K562 (cell line): ENCODE results near the gene INHA. TPM values are rescaled to one million over a fixed set of nuclear protein-coding genes. Genes with fewer than 3 reads are reported as not detected.

ENCODE experiments used
- ATAC-seq: fragments of 200-7000 bp; cut with Tn5 transposase; 3 replicates; pipeline ENCODE4 v1.9.1; 2020; ENCODE audit warnings: moderate library complexity
- BruUV-seq: library from RNA; stranded (reverse); fragments of 400-500 nt; replicated peaks from 2 replicates; lab custom pipeline; 2021; lab: Mats Ljungman, UMichigan
- CTCF ChIA-PET: fragments of 300-600 bp; formaldehyde crosslinking; extraction: SDS; loops from one replicate; lab custom pipeline; 2021; ENCODE audit warnings: low intra/inter-chr PET ratio; lab: Yijun Ruan, JAX
- POLR2A ChIA-PET: fragments of 300-600, 350-650 bp; sonication (Branson Sonifier 250); formaldehyde crosslinking; extraction: SDS; loops from one replicate; lab custom pipeline; 2021; ENCODE audit warnings: antibody characterized with exemption, inconsistent platforms; lab: Yijun Ruan, JAX
- DNase-seq, 4 experiments: peaks; one replicate each; pipeline versions ENCODE4 v3.0.0 to v3.0.0-alpha.2; 2011 to 2018; ENCODE audit warnings: low spot score in 3 of 4, mixed read lengths in 3 of 4; ENCODE audit errors: extremely low read depth in 1 of 4
- FAIRE-seq: peaks from 2 replicates; lab custom pipeline; 2011; peaks lifted over from hg19 to GRCh38; lab: Jason Lieb, UNC
- H2AFZ ChIP-seq: 2 replicates; pipeline ENCODE4 v1.6.0; 2011; ENCODE audit warnings: low read depth, low read length, control low read depth, inconsistent platforms
- H3K27ac ChIP-seq: fragments of 200-600 bp; 3 replicates; pipeline ENCODE4 v1.8.0; 2011; ENCODE audit warnings: low read depth, mild to moderate bottlenecking, control low read depth, inconsistent platforms, low read length, moderate library complexity, mixed read lengths; ENCODE audit errors: extremely low read depth
- H3K27me3 ChIP-seq, 2 experiments: fragments of 300-600 bp in 1 of 2; 2 replicates in 1 of 2; 3 replicates in 1 of 2; pipeline versions ENCODE4 v1.6.0 to v1.8.0; 2011; ENCODE audit warnings: inconsistent platforms in 2 of 2, low read length in 2 of 2, mild to moderate bottlenecking in 1 of 2, mixed read lengths in 1 of 2, moderate library complexity in 1 of 2; ENCODE audit not compliant: control insufficient read depth in 2 of 2, insufficient read depth in 2 of 2
- H3K36me3 ChIP-seq: fragments of 300-600 bp; 3 replicates; pipeline ENCODE4 v1.8.0; 2011; ENCODE audit warnings: mild to moderate bottlenecking, low read length, inconsistent platforms; ENCODE audit not compliant: control insufficient read depth, insufficient read depth
- H3K4me1 ChIP-seq, 2 experiments: fragments of 200-600 bp in 1 of 2; replicated peaks in 1 of 2; 2 replicates in 1 of 2; 3 replicates in 1 of 2; pipeline versions ENCODE4 v1.5.1 to v1.8.0; 2011; ENCODE audit warnings: inconsistent platforms in 2 of 2, low read length in 2 of 2, mild to moderate bottlenecking in 1 of 2, mixed read lengths in 1 of 2, moderate library complexity in 1 of 2; ENCODE audit not compliant: control insufficient read depth in 2 of 2, insufficient read depth in 2 of 2
- H3K4me2 ChIP-seq: 2 replicates; pipeline ENCODE4 v1.6.1; 2011; ENCODE audit warnings: low read length, control low read depth, inconsistent platforms, mixed read lengths; ENCODE audit not compliant: insufficient read depth
- H3K4me3 ChIP-seq: fragments of 200-600 bp; sonication (generic), shearing (Covaris generic); 2 replicates; pipeline ENCODE4 v1.5.1; 2016; ENCODE audit warnings: control low read depth, inconsistent platforms
- H3K79me2 ChIP-seq: fragments of 200-600 bp; 3 replicates; pipeline ENCODE4 v1.8.0; 2011; ENCODE audit warnings: low read length, inconsistent platforms; ENCODE audit not compliant: control insufficient read depth, insufficient read depth
- H3K9ac ChIP-seq, 2 experiments: 2 replicates each; pipeline versions ENCODE4 v1.6.0 to v1.6.1; 2011; ENCODE audit warnings: low read depth in 2 of 2, low read length in 2 of 2, control low read depth in 1 of 2, inconsistent platforms in 1 of 2, mild to moderate bottlenecking in 1 of 2, mixed read lengths in 1 of 2; ENCODE audit not compliant: insufficient read depth in 1 of 2
- H3K9me1 ChIP-seq: one replicate; pipeline ENCODE4 v1.6.0; 2011; ENCODE audit warnings: inconsistent platforms, mild to moderate bottlenecking, low read length, moderate library complexity; ENCODE audit not compliant: control insufficient read depth, insufficient read depth
- H3K9me3 ChIP-seq: replicated peaks from 2 replicates; pipeline ENCODE4 v1.5.1; 2011; ENCODE audit warnings: low read depth, low read length, inconsistent platforms; ENCODE audit not compliant: control insufficient read depth, insufficient read depth
- H4K20me1 ChIP-seq: replicated peaks from 2 replicates; pipeline ENCODE4 v1.6.1; 2011; ENCODE audit warnings: low read length, inconsistent platforms, mixed read lengths; ENCODE audit not compliant: control insufficient read depth, insufficient read depth
- BHLHE40 ChIP-seq: IDR thresholded peaks from 2 replicates; pipeline ENCODE4 v1.6.1; 2011; ENCODE audit warnings: low read length, improper control_type of control experiment
- ELF2 ChIP-seq: fragments of 250-450 bp; sonication (Bioruptor Pico); IDR thresholded peaks from 2 replicates; pipeline ENCODE4 v1.5.0; 2021; ENCODE audit warnings: mild to moderate bottlenecking
- FOXK2 ChIP-seq, 2 experiments: fragments of 450-650 bp; IDR thresholded peaks in 1 of 2; conservative IDR thresholded peaks in 1 of 2; 2 replicates each; pipeline ENCODE4 v1.6.1; 2016; ENCODE audit warnings: low read depth in 2 of 2, mild to moderate bottlenecking in 1 of 2
- PHF8 ChIP-seq: fragments of 200-600 bp; sonication (generic); IDR thresholded peaks from 2 replicates; pipeline ENCODE4 v1.6.1; 2012; ENCODE audit warnings: mixed run types, mild to moderate bottlenecking, inconsistent platforms, low read length, moderate library complexity, borderline replicate concordance
- POU5F1 ChIP-seq: fragments of 150-350 bp; IDR thresholded peaks from 2 replicates; pipeline ENCODE4 v1.6.1; 2014; ENCODE audit warnings: borderline replicate concordance, low read length, low read depth, mild to moderate bottlenecking; ENCODE audit not compliant: partially characterized antibody
- REST ChIP-seq, 2 experiments: fragments of 450-650 bp; formaldehyde crosslinking in 1 of 2; IDR thresholded peaks; 2 replicates each; pipeline versions ENCODE4 v1.4.0 to v1.6.1; 2014 to 2020; ENCODE audit warnings: mild to moderate bottlenecking in 2 of 2, borderline replicate concordance in 1 of 2, low read depth in 1 of 2
- TAL1 ChIP-seq: fragments of 450-650 bp; IDR thresholded peaks from 2 replicates; pipeline ENCODE4 v1.6.1; 2016; ENCODE audit warnings: mild to moderate bottlenecking
- TBP ChIP-seq: optimal IDR thresholded peaks from 2 replicates; pipeline ENCODE3; 2011; ENCODE audit warnings: low read depth, low read length, improper control_type of control experiment
- ZNF584 ChIP-seq: fragments of 200-800 bp; sonication (Bioruptor generic); IDR thresholded peaks from 2 replicates; pipeline ENCODE4 v1.6.1; 2016; ENCODE audit warnings: low read depth, mild to moderate bottlenecking, missing genetic modification characterization, missing compliant biosample characterization
- WGBS: fragments of 100-300 bp; shearing (Covaris generic); methylation state at CpG from one replicate; pipeline ENCODE4 v1.1.6; 2016; ENCODE audit warnings: low coverage, mixed read lengths; ENCODE audit not compliant: insufficient coverage; ENCODE audit errors: missing lambda C conversion rate; 5-methylcytosine and 5-hydroxymethylcytosine counted together
- in situ Hi-C: fragments of 300-500 bp; cut with MboI; formaldehyde crosslinking; loops from 4 replicates; pipeline ENCODE4 v1.15.0; 2018; ENCODE audit warnings: inconsistent platforms, mixed read lengths
- intact Hi-C: fragments of 100-400 bp; cut with micrococcal nuclease; formaldehyde crosslinking; loops from 2 replicates; pipeline ENCODE4 v1.14.2; 2022
- polyA plus RNA-seq, 8 experiments: library from polyadenylated mRNA; depleted of rRNA in 4 of 8; stranded (reverse) in 5 of 8; unstranded in 3 of 8; fragments of >200 nt; fragmentation: Nextera tagmentation in 2 of 8; fragmentation: Illumina TruSeq in 1 of 8; extraction: Ambion mirVana in 2 of 8; extraction: Trizol in 1 of 8; gene quantifications; 2 replicates each; pipeline versions ENCODE4 v1.2.1 to v1.2.3, GENCODE V29; 2011 to 2014; ENCODE audit warnings: inconsistent platforms in 1 of 8, missing spikeins in 1 of 8
- total RNA-seq, 7 experiments: library from RNA; depleted of rRNA in 6 of 7; stranded (reverse); fragments of >200 nt in 6 of 7; fragmentation: Illumina TruSeq in 2 of 7; extraction: Trizol in 2 of 7; gene quantifications; 2 replicates each; pipeline versions ENCODE4 v1.2.1 to v1.2.3, GENCODE V29; 2011 to 2021; ENCODE audit warnings: low replicate concordance in 1 of 7
- TF ChIP-seq, protein P1 (sequence below): fragments of 250-450 bp; sonication (Bioruptor Pico); IDR thresholded peaks from 2 replicates; pipeline ENCODE4 v1.5.0; 2020; ENCODE audit warnings: mild to moderate bottlenecking, borderline replicate concordance

Gene INHA
- total and polyA plus RNA-seq, 9 of the 15 experiments (the other 6 are each of a cell fraction or from before 2014, with no cell fraction given) = 0.07 to 1.9 (median 0.40) TPM

- H3K9ac ChIP-seq = peak overlapping the region in 1 of 2 experiments; percentile 74; a peak in 2 of 4 replicates
- no peaks in the 10 kb centered on the region for H3K27me3 ChIP-seq
- CTCF ChIA-PET = interaction anchor here (0.8 kb wide), 1 partner anchor 57 kb away, joined by 3 read pairs; no protein-coding TSS in a partner anchor
- no peaks in the 10 kb centered on the region for H3K9me3 ChIP-seq
- POLR2A ChIA-PET = interaction anchor here (0.5 to 1.1 kb wide), 3 partner anchors 14 to 164 kb away, joined by 3 read pairs; no protein-coding TSS in a partner anchor
- H3K79me2 ChIP-seq = peaks cover 18% of the 10 kb centered on the region
- no peak overlapping the region for H3K4me3 ChIP-seq
- 73% methylated on average over 7 of the region's 15 CpGs for WGBS
- intact Hi-C loops = no loop called here
- in situ Hi-C loops = no loop called here
- H4K20me1 ChIP-seq = peaks cover 18% of the 10 kb centered on the region; the same call in 1 of the 2 replicates
- FAIRE-seq (no peak), DNase-seq (no peak), ATAC-seq (no peak)
- H3K9me1 ChIP-seq = no peaks in the 10 kb centered on the region
- peaks cover 0 to 54% of the 10 kb centered on the region in 2 experiments; a peak in 3 of 5 replicates for H3K4me1 ChIP-seq
- H3K4me2 ChIP-seq = no peak overlapping the region
- no peak overlapping the region for H2AFZ ChIP-seq
- no peak overlapping the region for H3K27ac ChIP-seq
- no TSS peak for BruUV-seq
- peaks cover 51% of the 10 kb centered on the region; the same call in 2 of the 3 replicates for H3K36me3 ChIP-seq
- TF ChIP-seq POU5F1 = no peak
- TF ChIP-seq, protein P1, sequence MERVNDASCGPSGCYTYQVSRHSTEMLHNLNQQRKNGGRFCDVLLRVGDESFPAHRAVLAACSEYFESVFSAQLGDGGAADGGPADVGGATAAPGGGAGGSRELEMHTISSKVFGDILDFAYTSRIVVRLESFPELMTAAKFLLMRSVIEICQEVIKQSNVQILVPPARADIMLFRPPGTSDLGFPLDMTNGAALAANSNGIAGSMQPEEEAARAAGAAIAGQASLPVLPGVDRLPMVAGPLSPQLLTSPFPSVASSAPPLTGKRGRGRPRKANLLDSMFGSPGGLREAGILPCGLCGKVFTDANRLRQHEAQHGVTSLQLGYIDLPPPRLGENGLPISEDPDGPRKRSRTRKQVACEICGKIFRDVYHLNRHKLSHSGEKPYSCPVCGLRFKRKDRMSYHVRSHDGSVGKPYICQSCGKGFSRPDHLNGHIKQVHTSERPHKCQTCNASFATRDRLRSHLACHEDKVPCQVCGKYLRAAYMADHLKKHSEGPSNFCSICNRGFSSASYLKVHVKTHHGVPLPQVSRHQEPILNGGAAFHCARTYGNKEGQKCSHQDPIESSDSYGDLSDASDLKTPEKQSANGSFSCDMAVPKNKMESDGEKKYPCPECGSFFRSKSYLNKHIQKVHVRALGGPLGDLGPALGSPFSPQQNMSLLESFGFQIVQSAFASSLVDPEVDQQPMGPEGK (CRISPR knock-in tag) = no peak
- TF ChIP-seq PHF8 = no peak
- TF ChIP-seq ELF2 (CRISPR knock-in tag) = no peak
- TF ChIP-seq TBP = no peak
- TF ChIP-seq FOXK2 (conservative IDR thresholded peaks at IDR 0.05 in 1 of 2, IDR thresholded peaks at IDR 0.05 in 1 of 2; ENCODE audit: low read depth in 2 of 2) = no peak
- TF ChIP-seq REST (IDR thresholded peaks at IDR 0.05; ENCODE audit: borderline replicate concordance) = no peak
- TF ChIP-seq REST (CRISPR knock-in tag; IDR thresholded peaks at IDR 0.05; ENCODE audit: low read depth) = no peak
- TF ChIP-seq BHLHE40 = no peak
- no peak for TF ChIP-seq TAL1
- no peak for TF ChIP-seq ZNF584
These were observed 34.2 kb upstream of the INHA start for GRCh38 chr2:219537657-219538488.
